Stimulated activated effector memory CD8-positive, alpha-beta T cell treated with anti-CD3 and anti-CD28 coated beads, Interleukin-12 subunit alpha, Interleukin-12 subunit beta, amount 100 ng/mL, for 72 hours (primary cell): ENCODE measurements around the gene MYRIP.
A peak's percentile ranks its signal among the peaks of the same experiment; 100 is the strongest.
"Not testable (repeated sequence)": the region's sequence is repeated elsewhere in the genome, so short reads cannot be mapped to it uniquely, and the experiment has no call there.

Source experiments
- ATAC-seq: fragments of 150-1000 bp; cut with Tn5 transposase; 2 replicates; pipeline ENCODE4 v1.10.0; 2021
- DNase-seq, 2 donors: peaks; one replicate each; pipeline ENCODE4 v3.0.0; 2021 to 2022; ENCODE audit warnings: low spot score in 2 of 2
- H3K27ac Mint-ChIP-seq: one replicate; pipeline ENCODE4 v1.8.0; 2022; ENCODE audit warnings: mild to moderate bottlenecking, mixed read lengths
- H3K36me3 Mint-ChIP-seq: one replicate; pipeline ENCODE4 v1.8.0; 2022; ENCODE audit warnings: mild to moderate bottlenecking, mixed read lengths
- H3K4me1 Mint-ChIP-seq: one replicate; pipeline ENCODE4 v1.8.0; 2022; ENCODE audit warnings: mixed read lengths
- H3K4me3 Mint-ChIP-seq: one replicate; pipeline ENCODE4 v1.8.0; 2022; ENCODE audit warnings: mild to moderate bottlenecking, mixed read lengths
- H3K9me3 Mint-ChIP-seq: one replicate; pipeline ENCODE4 v1.8.0; 2022; ENCODE audit warnings: mixed read lengths

The MYRIP gene

DNA sequence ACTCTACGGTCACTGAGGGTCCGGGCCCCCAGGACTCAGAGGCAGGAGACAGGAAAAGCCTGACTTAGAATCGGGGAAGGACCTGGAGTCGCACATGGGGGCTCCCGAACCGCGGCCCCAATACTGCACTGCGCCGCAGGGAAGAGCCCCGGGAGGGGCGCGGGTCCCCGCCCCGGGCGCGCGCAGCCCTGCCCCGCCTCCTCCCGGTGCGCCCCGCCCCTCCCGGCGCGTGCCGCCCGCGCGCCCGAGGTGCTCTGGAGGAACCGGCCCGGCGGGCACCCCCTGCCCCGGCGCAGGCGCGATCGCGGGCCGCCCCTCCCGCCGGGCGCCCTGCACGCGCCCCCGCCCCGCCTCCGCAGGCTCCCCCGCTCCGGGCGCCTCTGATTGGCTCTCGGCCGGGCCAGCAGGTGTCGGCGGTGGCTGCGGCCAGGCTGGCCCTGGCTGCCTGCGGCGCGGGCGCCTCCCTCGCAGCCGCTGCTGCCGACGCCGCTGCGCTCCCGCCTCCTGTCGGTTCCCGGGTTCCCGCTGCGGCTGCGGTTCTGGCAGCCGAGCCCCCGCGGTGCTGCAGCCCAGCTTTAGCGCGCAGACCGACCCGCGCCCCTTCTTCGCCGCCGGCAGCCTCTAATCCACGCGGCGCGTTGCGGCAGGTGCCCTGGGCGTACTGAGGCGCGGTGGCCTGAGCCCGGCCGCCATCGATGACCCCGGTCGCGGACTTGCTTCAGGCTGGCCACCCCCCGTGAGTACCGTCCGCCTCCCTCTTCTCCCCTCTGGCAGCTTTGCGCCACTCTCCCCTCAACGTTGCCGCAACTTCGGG, at the start of gene MYRIP:
MYRIP (plus strand) TSS at position 429 of the 814 bp plus-strand sequence. CDS start 91,208 bp downstream, outside the sequence.
- Mint-ChIP-seq H3K4me3 (peak within 1 kb of the TSS; percentile 42), H3K9me3 (peaks cover 3% of the 10 kb centered on the region), H3K27ac (no peak within 1 kb of the TSS), H3K36me3 (peaks cover 6% of the 10 kb centered on the region), H3K4me1 (peaks cover 16% of the 10 kb centered on the region)
- ATAC-seq (no peak), DNase-seq (no peak)

DNA sequence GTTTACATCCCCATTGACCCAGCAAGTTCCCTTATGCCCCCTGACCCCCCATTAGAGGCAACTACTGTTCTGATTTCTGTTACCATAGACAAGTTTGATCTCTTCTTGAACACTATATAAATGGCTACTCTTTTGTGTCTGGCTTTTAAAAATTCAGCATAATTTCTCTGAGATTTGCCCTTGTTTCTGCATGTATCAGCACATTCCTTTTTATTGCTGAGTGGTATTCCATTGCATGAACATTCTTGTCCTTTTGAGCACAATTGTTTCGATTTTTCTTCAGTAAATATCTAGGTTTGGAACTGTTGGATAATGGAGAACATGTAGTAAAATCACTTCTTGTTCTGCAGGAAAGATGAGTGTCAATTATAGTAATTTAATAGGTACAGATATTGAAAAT, 49.1 kb upstream of the MYRIP start:
- Mint-ChIP-seq H3K36me3 (no peaks in the 10 kb centered on the region), H3K4me1 (no peaks in the 10 kb centered on the region), H3K4me3 (no peak overlapping the region), H3K9me3 (no peaks in the 10 kb centered on the region), H3K27ac (no peak overlapping the region)
- no peak for ATAC-seq
- DNase-seq: no peak

DNA sequence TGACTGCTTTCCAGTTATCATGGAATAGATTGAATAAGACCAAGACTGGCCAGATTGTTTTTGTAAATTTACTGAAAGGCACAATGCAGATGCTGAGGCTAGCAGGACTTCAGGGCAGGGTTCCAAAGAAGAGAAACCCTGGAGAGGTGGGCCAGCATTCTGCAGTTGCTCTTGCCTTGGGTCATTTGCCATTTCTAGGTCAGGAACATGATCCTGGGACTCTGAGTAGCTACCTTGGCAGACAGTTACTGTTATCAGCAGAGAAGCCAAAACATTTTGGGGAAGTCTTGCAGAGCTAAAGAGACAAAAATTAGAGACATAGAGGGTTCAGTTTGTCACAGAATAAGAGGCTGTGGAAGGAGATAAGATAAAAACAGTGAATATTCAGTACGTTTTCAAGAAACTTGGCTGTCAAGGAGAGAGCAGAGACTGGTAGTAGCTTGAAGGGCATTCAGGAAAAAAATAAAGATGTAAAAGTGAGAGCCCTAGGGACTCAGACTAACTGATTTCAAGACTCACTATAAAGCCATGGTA, 46.8 kb upstream of the MYRIP start:
- Mint-ChIP-seq H3K4me1 (no peaks in the 10 kb centered on the region), H3K9me3 (no peaks in the 10 kb centered on the region), H3K4me3 (no peak overlapping the region), H3K27ac (no peak overlapping the region), H3K36me3 (no peaks in the 10 kb centered on the region)
- ATAC-seq (no peak), DNase-seq (no peak)

DNA sequence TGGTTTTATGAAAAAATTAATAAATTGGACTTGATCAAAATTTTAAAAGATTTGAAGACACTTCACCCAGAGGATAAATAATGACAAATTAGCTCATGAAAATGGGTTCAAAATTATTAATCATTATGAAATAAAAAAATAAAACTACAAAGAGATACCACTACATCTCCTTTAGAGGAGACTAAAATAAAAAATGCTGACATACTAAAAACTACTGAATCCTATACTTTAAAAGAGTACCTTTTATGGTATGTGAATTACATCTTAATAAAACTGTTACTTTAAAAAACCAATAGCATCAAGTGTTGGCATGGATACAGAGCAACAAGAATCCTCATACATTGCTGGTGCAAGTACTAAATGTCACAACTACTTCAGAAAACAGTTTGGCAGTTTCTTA, 46.0 kb upstream of the MYRIP start:
- no peak for ATAC-seq
- H3K27ac Mint-ChIP-seq: no peak overlapping the region
- no peak for DNase-seq
- H3K4me3 Mint-ChIP-seq: no peak overlapping the region
- no peaks in the 10 kb centered on the region for H3K9me3 Mint-ChIP-seq
- no peaks in the 10 kb centered on the region for H3K4me1 Mint-ChIP-seq
- no peaks in the 10 kb centered on the region for H3K36me3 Mint-ChIP-seq

DNA sequence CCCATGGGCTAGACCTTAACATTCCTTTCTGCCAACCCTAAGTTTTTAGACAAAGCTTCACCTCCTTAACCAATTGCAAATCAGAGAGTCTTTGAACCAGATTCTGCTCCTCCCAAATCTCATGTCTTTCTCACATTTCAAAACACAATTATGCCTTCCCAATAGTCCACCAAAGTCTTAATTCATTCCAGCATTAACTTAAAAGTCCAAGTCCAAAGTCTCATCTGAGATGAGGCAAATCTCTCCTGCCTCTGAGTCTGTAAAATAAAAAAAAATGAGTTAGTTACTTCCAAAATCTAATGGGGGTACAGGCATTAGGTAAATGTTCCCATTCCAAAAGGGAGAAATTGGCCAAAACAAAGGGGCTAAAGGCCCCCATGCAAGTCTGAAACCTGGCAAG, 43.8 kb upstream of the MYRIP start:
- H3K9me3 Mint-ChIP-seq: peaks cover 1% of the 10 kb centered on the region
- H3K4me1 Mint-ChIP-seq: no peaks in the 10 kb centered on the region
- H3K4me3 Mint-ChIP-seq: no peak overlapping the region
- H3K27ac Mint-ChIP-seq: no peak overlapping the region
- no peaks in the 10 kb centered on the region for H3K36me3 Mint-ChIP-seq
- DNase-seq (no peak), ATAC-seq (no peak)

DNA sequence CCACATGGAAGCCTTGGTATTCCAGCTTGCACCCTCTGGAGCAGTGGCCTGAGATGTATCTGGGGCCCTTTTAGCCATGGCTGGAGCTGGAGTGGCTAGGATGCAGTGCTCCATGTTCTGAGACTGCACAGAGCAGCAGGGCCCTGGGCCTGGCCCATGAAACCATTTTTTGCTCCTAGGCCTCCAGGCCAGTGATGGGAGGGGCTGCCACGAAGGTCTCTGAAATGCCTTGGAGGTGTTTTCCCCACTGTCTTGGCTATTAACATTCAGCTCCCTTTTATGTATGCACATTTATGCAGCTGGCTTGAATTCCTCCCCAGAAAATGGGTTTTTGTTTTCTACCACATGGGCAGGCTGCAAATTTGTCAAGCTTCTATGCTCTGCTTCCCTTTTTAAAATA, 43.0 kb upstream of the MYRIP start:
- H3K27ac Mint-ChIP-seq: no peak overlapping the region
- H3K4me1 Mint-ChIP-seq: no peaks in the 10 kb centered on the region
- DNase-seq (no peak), ATAC-seq (no peak)
- H3K36me3 Mint-ChIP-seq: no peaks in the 10 kb centered on the region
- H3K4me3 Mint-ChIP-seq: no peak overlapping the region
- peaks cover 3% of the 10 kb centered on the region for H3K9me3 Mint-ChIP-seq

DNA sequence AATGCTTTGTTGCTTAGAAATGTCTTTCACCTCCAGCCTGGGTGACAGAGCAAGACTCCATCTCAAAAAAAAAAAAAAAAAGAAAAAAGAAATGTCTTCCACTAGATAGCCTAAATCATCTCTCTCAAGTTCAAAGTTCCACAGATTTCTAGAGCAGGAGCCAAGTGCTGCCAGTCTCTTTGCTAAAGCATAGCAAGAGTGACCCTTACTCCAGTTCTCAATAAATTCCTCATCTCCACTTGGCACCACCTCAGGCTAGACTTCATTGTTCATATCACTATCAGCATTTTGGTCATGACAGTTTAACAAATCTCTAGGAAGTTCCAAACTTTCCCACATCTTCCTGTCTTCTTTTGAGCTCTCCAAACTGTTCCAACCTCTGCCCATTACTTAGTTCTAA, 42.5 kb upstream of the MYRIP start:
- not testable (repeated sequence) for DNase-seq, H3K36me3 Mint-ChIP-seq, ATAC-seq, H3K4me1 Mint-ChIP-seq, H3K4me3 Mint-ChIP-seq, H3K27ac Mint-ChIP-seq, H3K9me3 Mint-ChIP-seq

DNA sequence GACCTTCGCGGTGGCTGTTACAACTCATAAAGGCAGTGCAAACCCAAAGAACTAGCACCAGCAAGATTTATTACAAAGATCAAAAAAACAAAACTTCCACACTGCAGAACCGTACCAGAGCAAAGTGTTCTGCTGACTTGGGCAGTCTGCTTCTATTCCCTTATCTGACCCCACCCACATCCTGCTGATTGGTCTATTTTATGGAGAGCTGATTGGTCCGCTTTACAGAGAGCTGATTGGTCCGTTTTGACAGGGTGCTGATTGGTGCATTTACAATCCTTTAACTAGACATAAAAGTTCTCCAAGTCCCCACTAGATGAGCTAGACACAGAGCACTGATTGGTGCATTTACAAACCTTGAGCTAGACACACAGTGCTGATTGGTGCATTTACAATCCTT, 31.2 kb upstream of the MYRIP start:
- DNase-seq, H3K27ac Mint-ChIP-seq, H3K36me3 Mint-ChIP-seq, H3K4me3 Mint-ChIP-seq, H3K9me3 Mint-ChIP-seq, ATAC-seq, H3K4me1 Mint-ChIP-seq: not testable (repeated sequence)

DNA sequence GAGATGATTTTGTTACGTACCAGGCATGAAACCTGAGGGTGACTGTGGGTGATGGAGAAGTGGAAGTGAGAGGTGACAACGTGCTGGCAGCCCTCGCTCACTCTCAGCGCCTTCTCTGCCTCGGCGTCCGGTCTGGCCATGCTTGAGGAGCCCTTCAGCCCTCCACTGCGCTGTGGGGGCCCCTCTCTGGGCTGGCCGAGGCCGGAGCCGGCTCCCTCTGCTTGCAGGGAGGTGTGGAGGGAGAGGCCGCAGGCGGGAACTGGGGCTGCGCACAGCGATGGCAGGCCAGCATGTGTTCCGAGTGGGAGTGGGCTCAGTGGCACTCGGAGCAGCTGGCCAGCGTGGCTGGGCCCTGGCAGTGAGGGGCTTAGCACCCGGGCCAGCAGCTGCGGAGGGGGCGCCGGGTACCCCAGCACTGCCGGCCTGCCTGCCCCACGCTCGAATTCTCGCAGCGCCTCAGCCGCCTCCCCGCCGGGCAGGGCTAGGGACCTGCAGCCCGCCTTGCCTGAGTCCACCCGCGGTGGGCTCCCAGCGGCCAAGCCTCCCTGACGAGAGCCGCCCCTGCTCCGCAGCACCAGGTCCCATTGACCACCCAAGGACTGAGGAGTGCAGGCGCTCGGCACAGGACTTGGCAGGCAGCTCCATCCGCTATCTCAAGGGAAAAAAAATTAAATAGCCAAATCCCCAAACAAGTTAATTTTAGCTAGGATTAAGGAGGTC, 29.7 kb upstream of the MYRIP start:
- Mint-ChIP-seq H3K9me3 (peaks cover 6% of the 10 kb centered on the region), H3K4me3 (no peak overlapping the region), H3K36me3 (no peaks in the 10 kb centered on the region), H3K27ac (no peak overlapping the region), H3K4me1 (no peaks in the 10 kb centered on the region)
- DNase-seq (no peak), ATAC-seq (no peak)

DNA sequence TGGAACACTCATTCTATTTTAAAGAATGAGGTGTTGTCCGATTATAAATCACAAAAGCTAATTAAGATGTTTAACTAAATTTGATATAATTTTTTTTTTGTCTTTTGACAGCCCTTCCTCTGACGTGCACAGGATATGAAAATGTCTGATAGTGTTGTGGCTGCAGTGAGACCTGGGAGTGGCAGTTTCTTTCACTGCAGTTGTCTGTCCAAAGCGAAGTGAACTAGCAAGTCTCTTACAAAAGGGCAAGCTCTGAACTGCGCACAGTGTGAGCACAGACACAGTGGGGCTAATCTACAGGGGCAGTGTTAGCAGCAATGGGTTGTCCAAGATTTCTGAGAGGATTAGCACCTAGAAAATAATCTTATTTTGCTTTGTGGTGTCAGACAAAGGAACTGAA, 29.1 kb upstream of the MYRIP start:
- Mint-ChIP-seq H3K36me3 (no peaks in the 10 kb centered on the region), H3K4me3 (no peak overlapping the region), H3K4me1 (no peaks in the 10 kb centered on the region), H3K27ac (no peak overlapping the region), H3K9me3 (peaks cover 6% of the 10 kb centered on the region)
- ATAC-seq (no peak), DNase-seq (no peak)

DNA sequence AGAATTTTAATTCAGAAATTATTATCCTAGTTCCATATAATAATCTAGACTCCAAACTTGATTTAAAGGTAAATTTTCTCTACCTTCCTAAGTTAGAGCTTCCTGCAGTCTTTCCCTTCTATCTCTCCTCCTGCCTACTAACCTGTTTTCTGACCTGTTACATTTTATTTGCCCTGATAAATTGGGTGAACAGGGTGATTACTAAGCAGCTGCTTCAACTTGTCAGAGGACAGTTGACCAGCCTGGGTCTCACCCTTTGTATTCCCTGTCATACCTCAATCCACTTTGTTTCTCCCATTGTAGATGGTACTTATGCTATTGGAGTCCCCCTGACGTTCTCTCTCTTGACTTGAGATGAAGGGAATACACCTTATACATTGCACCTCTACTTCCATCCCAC, 28.4 kb upstream of the MYRIP start:
- H3K36me3 Mint-ChIP-seq: no peaks in the 10 kb centered on the region
- no peak overlapping the region for H3K27ac Mint-ChIP-seq
- no peak overlapping the region for H3K4me3 Mint-ChIP-seq

DNA sequence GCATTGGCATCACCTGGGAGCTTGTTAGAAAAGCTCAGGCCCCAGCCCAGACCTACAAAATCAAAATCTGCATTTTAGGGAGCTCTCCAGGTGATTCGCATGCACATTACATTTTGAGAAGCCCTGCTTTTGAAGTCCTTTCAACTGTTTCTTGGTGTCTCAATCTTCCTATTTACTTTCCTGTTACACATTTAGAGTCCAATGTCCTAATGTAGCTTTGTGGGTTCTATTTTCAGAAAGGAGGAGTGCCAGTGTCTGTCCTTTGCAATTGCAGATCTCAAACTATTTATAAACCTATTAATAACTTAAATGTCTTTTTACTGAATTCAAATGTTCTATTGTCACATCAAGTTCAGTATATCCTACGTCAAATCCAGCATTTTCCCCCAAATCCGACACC, 27.8 kb upstream of the MYRIP start:
- H3K9me3 Mint-ChIP-seq: peaks cover 6% of the 10 kb centered on the region
- H3K4me1 Mint-ChIP-seq: no peaks in the 10 kb centered on the region
- ATAC-seq (no peak), DNase-seq (no peak)
- H3K4me3 Mint-ChIP-seq: no peak overlapping the region
- H3K36me3 Mint-ChIP-seq: no peaks in the 10 kb centered on the region
- H3K27ac Mint-ChIP-seq: no peak overlapping the region

More for the DNA sequence above, 28.4 kb upstream of the MYRIP start:
- no peak for DNase-seq
- ATAC-seq: no peak
- Mint-ChIP-seq H3K9me3 (peaks cover 6% of the 10 kb centered on the region), H3K4me1 (no peaks in the 10 kb centered on the region)

DNA sequence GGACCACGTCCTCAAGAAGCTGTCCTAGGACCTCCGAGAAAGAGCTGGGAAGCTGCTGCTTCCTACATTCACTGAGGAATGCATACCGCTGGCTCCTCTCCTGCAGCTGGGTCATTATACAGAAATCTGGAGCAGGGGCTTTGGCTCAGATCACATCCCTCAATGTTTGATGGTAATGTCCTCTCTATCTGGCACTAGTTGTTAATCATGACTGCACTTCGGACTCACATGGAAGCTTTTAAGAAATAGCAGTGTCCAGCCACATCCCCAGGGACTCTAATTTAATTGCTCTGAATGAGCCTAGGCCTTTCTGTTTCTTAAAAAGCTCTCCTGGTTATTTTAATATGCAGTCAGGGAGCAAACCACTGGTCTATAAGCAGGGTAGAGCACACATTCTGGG, 25.7 kb upstream of the MYRIP start:
- no peaks in the 10 kb centered on the region for H3K36me3 Mint-ChIP-seq
- DNase-seq: no peak
- no peak overlapping the region for H3K27ac Mint-ChIP-seq

DNA sequence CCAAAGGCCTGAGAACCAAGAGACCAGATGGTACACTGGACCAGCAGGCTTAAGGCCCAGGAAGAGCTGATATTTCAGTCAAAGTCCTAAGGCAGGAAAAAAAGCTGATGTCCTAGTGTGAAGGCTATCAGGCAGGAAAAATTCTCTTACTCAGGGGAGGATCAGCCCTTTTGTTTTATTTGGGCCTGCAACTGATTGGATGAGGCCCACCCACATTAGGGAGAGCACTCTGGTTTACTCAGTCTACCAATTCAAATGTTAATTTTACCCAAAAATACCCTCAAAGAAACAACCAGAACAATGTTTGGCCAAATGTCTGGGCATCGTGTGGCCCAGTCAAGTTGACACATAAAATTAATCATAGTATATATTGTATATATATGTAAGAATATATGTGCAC, 24.5 kb upstream of the MYRIP start:
- Mint-ChIP-seq H3K36me3 (no peaks in the 10 kb centered on the region), H3K4me3 (no peak overlapping the region), H3K4me1 (no peaks in the 10 kb centered on the region), H3K9me3 (peaks cover 4% of the 10 kb centered on the region), H3K27ac (no peak overlapping the region)
- no peak for ATAC-seq
- no peak for DNase-seq

More for the DNA sequence above, 25.7 kb upstream of the MYRIP start:
- Mint-ChIP-seq H3K9me3 (peaks cover 6% of the 10 kb centered on the region), H3K4me3 (no peak overlapping the region), H3K4me1 (no peaks in the 10 kb centered on the region)
- ATAC-seq: no peak

DNA sequence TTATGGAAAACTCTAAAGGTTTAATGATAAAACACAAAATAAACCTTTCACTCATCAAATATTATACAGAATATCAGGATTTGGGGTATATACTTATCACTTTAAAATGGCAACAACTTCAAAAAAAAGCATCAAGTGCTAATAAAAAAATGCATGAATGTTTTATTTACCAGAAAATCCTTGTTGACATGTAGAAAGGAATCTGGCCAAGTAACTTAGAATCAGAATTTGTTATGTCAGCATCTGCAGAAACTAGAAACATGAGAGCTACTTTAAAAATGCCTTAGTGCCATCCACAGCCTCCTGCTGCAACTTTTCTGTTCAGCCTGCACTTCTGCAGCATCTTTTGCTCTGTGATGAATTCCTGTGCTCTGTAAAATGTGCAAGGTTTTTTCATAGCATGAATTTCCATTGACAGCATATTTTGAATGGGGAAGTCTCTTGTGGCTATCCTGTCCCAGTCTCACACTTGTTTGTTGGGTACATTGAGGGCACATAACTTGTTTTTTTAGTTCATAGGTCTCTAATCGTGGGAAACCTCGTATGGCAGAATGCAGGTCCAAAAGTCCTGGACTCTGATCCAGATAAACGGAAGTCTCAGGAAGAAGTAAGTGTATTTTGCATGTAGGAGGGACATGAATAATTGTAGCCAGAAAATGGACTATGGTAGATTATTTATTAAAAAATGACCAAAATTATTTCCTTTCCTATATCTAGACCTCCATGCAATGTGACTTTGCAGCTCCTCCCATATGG, 21.1 kb upstream of the MYRIP start:
- ATAC-seq (no peak), DNase-seq (no peak)
- Mint-ChIP-seq H3K9me3 (no peaks in the 10 kb centered on the region), H3K27ac (no peak overlapping the region), H3K4me3 (no peak overlapping the region), H3K4me1 (no peaks in the 10 kb centered on the region), H3K36me3 (no peaks in the 10 kb centered on the region)
